H1 (cell line): Measurements from ENCODE around the gene CCDC102A. TPM values are rescaled to one million over a fixed set of nuclear protein-coding genes. Genes with fewer than 3 reads are reported as not detected.

Source experiments
- CTCF ChIA-PET: fragments of 300-600 bp; sonication (Branson Sonifier 250); formaldehyde crosslinking; loops from one replicate; lab custom pipeline; 2021; ENCODE audit not compliant: partially characterized antibody; lab: Charles Lee
- POLR2A ChIA-PET: fragments of 300-600 bp; sonication (Branson Sonifier 250); formaldehyde crosslinking; loops from one replicate; lab custom pipeline; 2021; ENCODE audit warnings: inconsistent platforms; ENCODE audit not compliant: partially characterized antibody; lab: Charles Lee
- DNase-seq, 2 experiments: peaks; one replicate each; pipeline versions ENCODE4 v3.0.0 to v3.0.0-alpha.2; 2010 to 2022; ENCODE audit warnings: low spot score in 2 of 2, low read depth in 1 of 2, mixed read lengths in 1 of 2
- FAIRE-seq: peaks from 2 replicates; lab custom pipeline; 2011; peaks lifted over from hg19 to GRCh38; lab: Jason Lieb, UNC
- H2AFZ ChIP-seq: 2 replicates; pipeline ENCODE4 v1.8.1; 2012; ENCODE audit warnings: low read length, inconsistent platforms
- H2AK5ac ChIP-seq: 2 replicates; pipeline ENCODE4 v1.6.1; 2013; ENCODE audit warnings: low read depth, low read length
- H2BK120ac ChIP-seq: replicated peaks from 2 replicates; pipeline ENCODE3; 2013; ENCODE audit warnings: low read depth, low read length, inconsistent platforms
- H2BK12ac ChIP-seq: 2 replicates; pipeline ENCODE4 v1.6.1; 2013; ENCODE audit warnings: low read depth, low read length
- H2BK15ac ChIP-seq: 2 replicates; pipeline ENCODE4 v1.6.1; 2013; ENCODE audit warnings: low read length
- H2BK20ac ChIP-seq: 2 replicates; pipeline ENCODE4 v1.6.1; 2013; ENCODE audit warnings: low read length
- H2BK5ac ChIP-seq: 2 replicates; pipeline ENCODE4 v1.6.1; 2013; ENCODE audit warnings: low read depth, low read length
- H3K14ac ChIP-seq: 2 replicates; pipeline ENCODE4 v1.6.1; 2013; ENCODE audit warnings: inconsistent platforms; ENCODE audit not compliant: insufficient read length
- H3K18ac ChIP-seq: 2 replicates; pipeline ENCODE4 v1.6.1; 2013; ENCODE audit warnings: low read length; ENCODE audit errors: extremely low read depth
- H3K23ac ChIP-seq: 2 replicates; pipeline ENCODE4 v1.6.1; 2013; ENCODE audit warnings: inconsistent platforms; ENCODE audit not compliant: insufficient read length
- H3K23me2 ChIP-seq: 2 replicates; pipeline ENCODE4 v1.6.1; 2013; ENCODE audit warnings: low read depth, low read length
- H3K27ac ChIP-seq: 2 replicates; pipeline ENCODE4 v1.6.1; 2011; ENCODE audit warnings: low read depth, low read length, inconsistent platforms
- H3K27me3 ChIP-seq, 4 experiments: replicated peaks in 1 of 4; 1 replicate in 1 of 4; 2 replicates in 3 of 4; pipeline versions ENCODE4 v1.6.1 to v1.8.1; 2011 to 2013; ENCODE audit warnings: low read length in 3 of 4, mild to moderate bottlenecking in 3 of 4, inconsistent platforms in 2 of 4, mixed read lengths in 2 of 4, moderate library complexity in 1 of 4; ENCODE audit not compliant: control insufficient read depth in 3 of 4, insufficient read depth in 3 of 4; ENCODE audit errors: extremely low read depth in 1 of 4
- H3K36me3 ChIP-seq, 4 experiments: 2 replicates each; pipeline versions ENCODE4 v1.6.1 to v1.8.1; 2011 to 2013; ENCODE audit warnings: mild to moderate bottlenecking in 4 of 4, low read length in 3 of 4, moderate library complexity in 2 of 4, control low read depth in 1 of 4, inconsistent platforms in 1 of 4; ENCODE audit not compliant: insufficient read depth in 4 of 4, control insufficient read depth in 2 of 4
- H3K4ac ChIP-seq: replicated peaks from 2 replicates; pipeline ENCODE3; 2013; ENCODE audit warnings: low read length, low read depth, mixed read lengths, inconsistent platforms; ENCODE audit not compliant: insufficient read length
- H3K4me1 ChIP-seq, 4 experiments: replicated peaks in 1 of 4; 1 replicate in 1 of 4; 2 replicates in 3 of 4; pipeline versions ENCODE4 v1.6.1 to v1.8.1; 2011 to 2013; ENCODE audit warnings: low read length in 3 of 4, inconsistent platforms in 2 of 4, mixed read lengths in 1 of 4; ENCODE audit not compliant: insufficient read depth in 4 of 4, control insufficient read depth in 3 of 4
- H3K4me2 ChIP-seq, 2 experiments: 2 replicates each; pipeline versions ENCODE4 v1.6.1 to v1.8.1; 2011 to 2013; ENCODE audit warnings: low read depth in 2 of 2, low read length in 2 of 2, control low read depth in 1 of 2, inconsistent platforms in 1 of 2, mild to moderate bottlenecking in 1 of 2; ENCODE audit not compliant: insufficient read depth in 1 of 2
- H3K4me3 ChIP-seq, 4 experiments: fragments of 200-600, 300-600 bp in 1 of 4; sonication (generic), shearing (Covaris generic), sonication (Bioruptor Twin) in 1 of 4; 2 replicates each; pipeline versions ENCODE4 v1.5.1 to v1.8.1; 2011 to 2016; ENCODE audit warnings: low read length in 4 of 4, low read depth in 3 of 4, control low read depth in 2 of 4, inconsistent platforms in 2 of 4, mild to moderate bottlenecking in 2 of 4, mixed read lengths in 1 of 4, moderate library complexity in 1 of 4; ENCODE audit not compliant: insufficient read depth in 2 of 4; ENCODE audit errors: extremely low read depth in 1 of 4
- H3K56ac ChIP-seq: replicated peaks from 2 replicates; pipeline ENCODE3; 2013; ENCODE audit warnings: low read depth, mild to moderate bottlenecking, mixed read lengths, low read length, inconsistent platforms; ENCODE audit not compliant: insufficient read length
- H3K79me1 ChIP-seq: 2 replicates; pipeline ENCODE4 v1.6.1; 2013; ENCODE audit warnings: low read depth, low read length, control low read depth
- H3K79me2 ChIP-seq, 2 experiments: 2 replicates each; pipeline versions ENCODE4 v1.6.1 to v1.8.1; 2012 to 2013; ENCODE audit warnings: low read length in 2 of 2, mild to moderate bottlenecking in 2 of 2, inconsistent platforms in 1 of 2; ENCODE audit not compliant: insufficient read depth in 2 of 2, control insufficient read depth in 1 of 2
- H3K9ac ChIP-seq, 4 experiments: replicated peaks in 1 of 4; 1 replicate in 1 of 4; 2 replicates in 3 of 4; pipeline versions ENCODE4 v1.6.1 to v1.8.1; 2011 to 2013; ENCODE audit warnings: low read depth in 3 of 4, low read length in 3 of 4, control low read depth in 2 of 4, mild to moderate bottlenecking in 2 of 4, moderate library complexity in 2 of 4, inconsistent platforms in 1 of 4; ENCODE audit errors: extremely low read depth in 1 of 4
- H3K9me3 ChIP-seq, 2 experiments: 2 replicates each; pipeline versions ENCODE4 v1.6.1 to v1.8.1; 2012 to 2013; ENCODE audit warnings: mild to moderate bottlenecking in 2 of 2, moderate library complexity in 2 of 2, control low read depth in 1 of 2, inconsistent platforms in 1 of 2, low read depth in 1 of 2, low read length in 1 of 2, mixed read lengths in 1 of 2; ENCODE audit not compliant: insufficient read depth in 2 of 2
- H4K20me1 ChIP-seq, 2 experiments: replicated peaks in 1 of 2; 2 replicates each; pipeline versions ENCODE3 to v1.8.1; 2011 to 2013; ENCODE audit warnings: inconsistent platforms in 2 of 2, low read length in 2 of 2, mild to moderate bottlenecking in 1 of 2; ENCODE audit not compliant: insufficient read depth in 2 of 2, control insufficient read depth in 1 of 2
- H4K5ac ChIP-seq: 2 replicates; pipeline ENCODE4 v1.6.1; 2013; ENCODE audit warnings: low read length, low read depth, mixed read lengths, inconsistent platforms; ENCODE audit not compliant: insufficient read length
- H4K8ac ChIP-seq: 2 replicates; pipeline ENCODE4 v1.8.0; 2013; ENCODE audit warnings: mild to moderate bottlenecking, moderate library complexity, low read length, inconsistent platforms; ENCODE audit not compliant: insufficient read depth; ENCODE audit errors: extremely low read depth
- H4K91ac ChIP-seq: replicated peaks from 2 replicates; pipeline ENCODE3; 2013; ENCODE audit warnings: low read length, mixed read lengths, inconsistent platforms; ENCODE audit not compliant: insufficient read length
- BCL11A ChIP-seq, 2 experiments: IDR thresholded peaks; one replicate each; pipeline ENCODE4 v1.6.1; 2011; ENCODE audit warnings: low read depth in 2 of 2, low read length in 2 of 2, mild to moderate bottlenecking in 2 of 2
- CBX5 ChIP-seq: fragments of 300-800, 300-1000 bp; sonication (generic); IDR thresholded peaks from 2 replicates; pipeline ENCODE4 v1.7.1; 2016; ENCODE audit warnings: antibody characterized with exemption, low read length, low read depth
- GTF2F1 ChIP-seq: IDR thresholded peaks from 2 replicates; pipeline ENCODE4 v1.6.1; 2012; ENCODE audit warnings: low read depth, low read length, improper control_type of control experiment, borderline replicate concordance
- MAFK ChIP-seq: IDR thresholded peaks from 2 replicates; pipeline ENCODE4 v1.6.1; 2012; ENCODE audit warnings: low read depth, mild to moderate bottlenecking, improper control_type of control experiment, low read length
- NANOG ChIP-seq: IDR thresholded peaks from 2 replicates; pipeline ENCODE4 v1.6.1; 2011; ENCODE audit warnings: low read length, low read depth, mild to moderate bottlenecking, inconsistent platforms; ENCODE audit not compliant: insufficient read depth, poor library complexity, severe bottlenecking
- SP1 ChIP-seq: IDR thresholded peaks from 2 replicates; pipeline ENCODE4 v1.6.1; 2011; ENCODE audit warnings: low read depth, low read length
- SP4 ChIP-seq: IDR thresholded peaks from 2 replicates; pipeline ENCODE4 v1.6.1; 2012; ENCODE audit warnings: low read length, inconsistent platforms
- TAF1 ChIP-seq: IDR thresholded peaks from 2 replicates; pipeline ENCODE4 v1.6.1; 2011; ENCODE audit warnings: mild to moderate bottlenecking, low read depth, low read length
- TBP ChIP-seq: IDR thresholded peaks from 2 replicates; pipeline ENCODE4 v1.6.1; 2011; ENCODE audit warnings: low read depth, low read length, improper control_type of control experiment
- WGBS, 2 experiments: shearing (Covaris generic) in 1 of 2; methylation state at CpG; one replicate each; pipeline versions ENCODE4 v1.1.6 to v1.1.7; 2013 to 2015; ENCODE audit warnings: low lambda C conversion rate in 2 of 2, mixed read lengths in 2 of 2, inconsistent platforms in 1 of 2, low coverage in 1 of 2, missing lambda C conversion rate in 1 of 2; ENCODE audit not compliant: insufficient replicate concordance in 2 of 2, insufficient coverage in 1 of 2, insufficient read length in 1 of 2; ENCODE audit errors: extremely low coverage in 1 of 2, missing lambda C conversion rate in 1 of 2; 5-methylcytosine and 5-hydroxymethylcytosine counted together
- polyA plus RNA-seq, 7 experiments: library from polyadenylated mRNA; depleted of rRNA in 3 of 7; stranded (reverse) in 5 of 7; unstranded in 2 of 7; fragments of >200 nt in 5 of 7; fragments of 200-250 nt in 2 of 7; gene quantifications; 1 replicate in 5 of 7; 2 replicates in 1 of 7; 4 replicates in 1 of 7; pipeline versions ENCODE4 v1.2.1 to v1.2.3, GENCODE V29; 2011 to 2013; ENCODE audit warnings: missing spikeins in 2 of 7, mixed read lengths in 2 of 7
- total RNA-seq: library from RNA; stranded (reverse); fragmentation: NEBNext Ultra II Directional; extraction: Animal tissue kit (Norgen Biotek cat#: 25700); gene quantifications from 2 replicates; pipeline ENCODE4 v1.2.1, GENCODE V29; 2021
- TF ChIP-seq, protein P1 (sequence below): IDR thresholded peaks from 2 replicates; pipeline ENCODE4 v1.6.1; 2011; ENCODE audit warnings: low read depth, mild to moderate bottlenecking, low read length; ENCODE audit not compliant: insufficient read depth
- TF ChIP-seq, protein P2 (sequence below): IDR thresholded peaks from 2 replicates; pipeline ENCODE4 v1.6.1; 2012; ENCODE audit warnings: inconsistent platforms

Gene CCDC102A
- total and polyA plus RNA-seq, 2 of the 8 experiments (the other 6 are each of a cell fraction or from before 2014, with no cell fraction given): 4.0 to 7.5 TPM

DNA sequence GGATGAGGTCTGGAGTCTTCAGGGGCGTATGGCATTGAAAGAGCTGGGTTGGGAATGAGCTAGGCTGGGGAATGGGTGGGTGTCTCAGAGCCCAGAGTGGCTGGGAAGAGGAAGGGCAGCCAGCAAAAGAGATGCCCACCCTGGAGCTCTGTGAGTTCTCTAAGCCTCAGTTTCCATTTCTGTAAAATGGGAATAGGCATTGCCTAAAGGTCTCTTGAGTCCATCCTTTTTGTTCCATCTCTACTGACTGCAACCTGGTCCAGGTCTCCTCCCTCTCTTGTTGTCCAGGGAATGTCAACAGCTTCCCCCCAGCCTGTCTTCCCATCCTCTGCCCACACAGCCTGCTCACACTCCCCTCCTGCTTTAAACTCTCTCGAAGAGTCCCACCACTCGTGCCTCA is 19.6 kb downstream of the CCDC102A start:
- Histone ChIP-seq H3K56ac (no peak overlapping the region), H3K18ac (no peak overlapping the region), H3K79me1 (no peaks in the 10 kb centered on the region), H3K4ac (no peak overlapping the region), H4K5ac (no peak overlapping the region), H3K4me1 (peaks cover 0 to 3% (median 0%) of the 10 kb centered on the region in 4 experiments; a peak in 1 of 7 replicates), H2BK5ac (no peak overlapping the region), H4K20me1 (peaks cover 0 to 1% of the 10 kb centered on the region in 2 experiments), H3K27ac (no peak overlapping the region), H3K4me2 (no peak overlapping the region), H2BK12ac (no peak overlapping the region), H3K9me3 (no peaks in the 10 kb centered on the region), H3K14ac (no peak overlapping the region), H4K8ac (no peak overlapping the region; the same call in 1 of the 2 replicates), H3K23me2 (no peaks in the 10 kb centered on the region), H2AK5ac (no peak overlapping the region), H2BK20ac (no peak overlapping the region), H2BK120ac (no peak overlapping the region), H2AFZ (no peak overlapping the region), H4K91ac (no peak overlapping the region), H3K23ac (no peak overlapping the region), H2BK15ac (no peak overlapping the region), H3K9ac (no peak overlapping the region), H3K36me3 (no peaks in the 10 kb centered on the region; a peak in 1 of 8 replicates), H3K79me2 (no peaks in the 10 kb centered on the region), H3K27me3 (no peaks in the 10 kb centered on the region; a peak in 1 of 7 replicates), H3K4me3 (no peak overlapping the region)
- DNase-seq: no peak
- ChIA-PET POLR2A (interaction anchor here (1.0 to 5.1 kb wide), 9 partner anchors 8 to 54 kb away, joined by 3 to 28 read pairs (median 5); partner anchors contain the start of gene POLR2C), CTCF (interaction anchor here (0.7 to 13.9 kb wide), 13 partner anchors 8 to 216 kb away, joined by 3 to 210 read pairs (median 7); partner anchors contain the start of genes DOK4 and POLR2C)
- FAIRE-seq: no peak
- WGBS, 2 experiments: 97% methylated on average over 2 of the region's 3 CpGs; no CpG with 5 or more reads in 1 of the 2 experiments
- no peak for TF ChIP-seq TBP
- no peak for TF ChIP-seq GTF2F1
- TF ChIP-seq CBX5: no peak
- TF ChIP-seq SP1: no peak
- TF ChIP-seq SP4: no peak
- TF ChIP-seq TAF1: no peak
- no peak for TF ChIP-seq MAFK
- no peak for TF ChIP-seq NANOG
- no peak for TF ChIP-seq BCL11A (IDR thresholded peaks at IDR 0.05; ENCODE audit: low read depth in 2 of 2, low read length in 2 of 2)
- TF ChIP-seq, protein P1, sequence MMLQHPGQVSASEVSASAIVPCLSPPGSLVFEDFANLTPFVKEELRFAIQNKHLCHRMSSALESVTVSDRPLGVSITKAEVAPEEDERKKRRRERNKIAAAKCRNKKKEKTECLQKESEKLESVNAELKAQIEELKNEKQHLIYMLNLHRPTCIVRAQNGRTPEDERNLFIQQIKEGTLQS: no peak
- TF ChIP-seq, protein P2, sequence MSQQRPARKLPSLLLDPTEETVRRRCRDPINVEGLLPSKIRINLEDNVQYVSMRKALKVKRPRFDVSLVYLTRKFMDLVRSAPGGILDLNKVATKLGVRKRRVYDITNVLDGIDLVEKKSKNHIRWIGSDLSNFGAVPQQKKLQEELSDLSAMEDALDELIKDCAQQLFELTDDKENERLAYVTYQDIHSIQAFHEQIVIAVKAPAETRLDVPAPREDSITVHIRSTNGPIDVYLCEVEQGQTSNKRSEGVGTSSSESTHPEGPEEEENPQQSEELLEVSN: no peak
